RWPE2 (cell line): ENCODE data around the gene DDX19B.
"Not testable (repeated sequence)": the region's sequence is repeated elsewhere in the genome, so short reads cannot be mapped to it uniquely, and the experiment has no call there.

Experiments used
- ATAC-seq: fragments of 200-7000 bp; cut with Tn5 transposase; 3 replicates; pipeline ENCODE4 v1.9.1; 2021; ENCODE audit warnings: low read depth
- DNase-seq: peaks from one replicate; pipeline ENCODE4 v3.0.0-alpha.2; 2020; ENCODE audit warnings: low spot score
- H3K27ac ChIP-seq: fragments of 450-650 bp; 2 replicates; pipeline ENCODE4 v1.5.1; 2017; ENCODE audit warnings: mild to moderate bottlenecking; ENCODE audit not compliant: poor library complexity, severe bottlenecking
- H3K27me3 ChIP-seq: fragments of 250-450 bp; sonication (Bioruptor Pico); 2 replicates; pipeline ENCODE4 v1.5.1; 2021; ENCODE audit warnings: mild to moderate bottlenecking, moderate library complexity; ENCODE audit not compliant: insufficient read depth, poor library complexity, severe bottlenecking
- H3K36me3 ChIP-seq: fragments of 250-450 bp; sonication (Bioruptor Pico); 2 replicates; pipeline ENCODE4 v1.5.1; 2020; ENCODE audit warnings: low read depth, mild to moderate bottlenecking, moderate library complexity
- H3K4me1 ChIP-seq: fragments of 250-450 bp; sonication (Bioruptor Pico); 2 replicates; pipeline ENCODE4 v1.5.1; 2021; ENCODE audit warnings: mild to moderate bottlenecking, moderate library complexity; ENCODE audit not compliant: insufficient read depth, poor library complexity, severe bottlenecking
- H3K4me3 ChIP-seq: fragments of 250-450 bp; sonication (Bioruptor Pico); 2 replicates; pipeline ENCODE4 v1.5.1; 2021; ENCODE audit warnings: mild to moderate bottlenecking, moderate library complexity; ENCODE audit not compliant: severe bottlenecking
- H3K9me3 ChIP-seq: fragments of 250-450 bp; sonication (Bioruptor Pico); 2 replicates; pipeline ENCODE4 v1.5.1; 2021; ENCODE audit warnings: mild to moderate bottlenecking, moderate library complexity; ENCODE audit not compliant: severe bottlenecking
- TF ChIP-seq, protein P1 (sequence below): fragments of 450-650 bp; IDR thresholded peaks from one replicate; pipeline ENCODE4 v1.5.1; 2017; ENCODE audit warnings: mild to moderate bottlenecking, moderate library complexity; ENCODE audit not compliant: poor library complexity, severe bottlenecking

DDX19B gene

DNA sequence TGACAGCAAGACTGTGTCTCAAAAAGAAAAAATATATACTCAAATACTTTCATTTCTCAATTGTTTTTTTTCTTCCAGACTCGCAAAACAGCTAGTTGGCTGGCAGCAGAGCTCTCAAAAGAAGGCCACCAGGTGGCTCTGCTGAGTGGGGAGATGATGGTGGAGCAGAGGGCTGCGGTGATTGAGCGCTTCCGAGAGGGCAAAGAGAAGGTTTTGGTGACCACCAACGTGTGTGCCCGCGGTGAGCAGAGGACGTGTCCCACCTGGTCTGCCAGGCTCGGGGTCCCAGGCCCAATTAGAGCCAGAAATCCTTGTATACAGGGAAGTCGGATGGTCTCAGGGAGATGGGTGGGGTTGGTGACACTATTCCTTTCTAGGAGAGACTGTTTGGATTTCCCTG is 71.2 kb downstream of the DDX19B start:
- H3K27ac ChIP-seq, H3K9me3 ChIP-seq, H3K27me3 ChIP-seq, H3K4me3 ChIP-seq, DNase-seq, H3K4me1 ChIP-seq: not testable (repeated sequence)
- ATAC-seq, result peak; percentile 58; the same call in 2 of the 3 replicates
- TF ChIP-seq, protein P1, sequence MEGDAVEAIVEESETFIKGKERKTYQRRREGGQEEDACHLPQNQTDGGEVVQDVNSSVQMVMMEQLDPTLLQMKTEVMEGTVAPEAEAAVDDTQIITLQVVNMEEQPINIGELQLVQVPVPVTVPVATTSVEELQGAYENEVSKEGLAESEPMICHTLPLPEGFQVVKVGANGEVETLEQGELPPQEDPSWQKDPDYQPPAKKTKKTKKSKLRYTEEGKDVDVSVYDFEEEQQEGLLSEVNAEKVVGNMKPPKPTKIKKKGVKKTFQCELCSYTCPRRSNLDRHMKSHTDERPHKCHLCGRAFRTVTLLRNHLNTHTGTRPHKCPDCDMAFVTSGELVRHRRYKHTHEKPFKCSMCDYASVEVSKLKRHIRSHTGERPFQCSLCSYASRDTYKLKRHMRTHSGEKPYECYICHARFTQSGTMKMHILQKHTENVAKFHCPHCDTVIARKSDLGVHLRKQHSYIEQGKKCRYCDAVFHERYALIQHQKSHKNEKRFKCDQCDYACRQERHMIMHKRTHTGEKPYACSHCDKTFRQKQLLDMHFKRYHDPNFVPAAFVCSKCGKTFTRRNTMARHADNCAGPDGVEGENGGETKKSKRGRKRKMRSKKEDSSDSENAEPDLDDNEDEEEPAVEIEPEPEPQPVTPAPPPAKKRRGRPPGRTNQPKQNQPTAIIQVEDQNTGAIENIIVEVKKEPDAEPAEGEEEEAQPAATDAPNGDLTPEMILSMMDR, result peak; percentile 80
- peaks cover 81% of the 10 kb centered on the region for H3K36me3 ChIP-seq

DNA sequence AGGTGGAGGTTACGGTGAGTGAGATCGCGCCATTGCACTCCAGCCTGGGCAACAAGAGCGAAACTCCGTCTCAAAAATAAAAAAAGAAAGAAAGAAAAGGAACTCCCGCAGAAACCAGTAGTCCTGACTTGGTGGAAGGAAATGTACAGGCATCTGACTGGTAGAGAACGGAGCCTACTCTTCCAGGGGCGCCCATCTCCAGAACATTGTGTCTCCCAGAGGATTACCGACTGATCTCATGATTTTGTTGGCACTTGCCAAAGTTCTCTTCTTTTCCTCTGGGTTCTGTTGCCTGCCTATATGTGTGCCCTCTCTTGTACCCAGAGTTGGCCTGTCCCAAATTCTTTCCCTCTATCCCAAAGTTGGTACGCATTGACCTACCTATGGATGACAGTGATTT is 71.9 kb downstream of the DDX19B start:
- Histone ChIP-seq H3K4me3 (no peak overlapping the region), H3K27ac (no peak overlapping the region), H3K9me3 (no peaks in the 10 kb centered on the region), H3K27me3 (no peaks in the 10 kb centered on the region), H3K36me3 (peaks cover 81% of the 10 kb centered on the region), H3K4me1 (no peaks in the 10 kb centered on the region)
- TF ChIP-seq, protein P1, result no peak
- no peak for DNase-seq
- no peak for ATAC-seq

DNA sequence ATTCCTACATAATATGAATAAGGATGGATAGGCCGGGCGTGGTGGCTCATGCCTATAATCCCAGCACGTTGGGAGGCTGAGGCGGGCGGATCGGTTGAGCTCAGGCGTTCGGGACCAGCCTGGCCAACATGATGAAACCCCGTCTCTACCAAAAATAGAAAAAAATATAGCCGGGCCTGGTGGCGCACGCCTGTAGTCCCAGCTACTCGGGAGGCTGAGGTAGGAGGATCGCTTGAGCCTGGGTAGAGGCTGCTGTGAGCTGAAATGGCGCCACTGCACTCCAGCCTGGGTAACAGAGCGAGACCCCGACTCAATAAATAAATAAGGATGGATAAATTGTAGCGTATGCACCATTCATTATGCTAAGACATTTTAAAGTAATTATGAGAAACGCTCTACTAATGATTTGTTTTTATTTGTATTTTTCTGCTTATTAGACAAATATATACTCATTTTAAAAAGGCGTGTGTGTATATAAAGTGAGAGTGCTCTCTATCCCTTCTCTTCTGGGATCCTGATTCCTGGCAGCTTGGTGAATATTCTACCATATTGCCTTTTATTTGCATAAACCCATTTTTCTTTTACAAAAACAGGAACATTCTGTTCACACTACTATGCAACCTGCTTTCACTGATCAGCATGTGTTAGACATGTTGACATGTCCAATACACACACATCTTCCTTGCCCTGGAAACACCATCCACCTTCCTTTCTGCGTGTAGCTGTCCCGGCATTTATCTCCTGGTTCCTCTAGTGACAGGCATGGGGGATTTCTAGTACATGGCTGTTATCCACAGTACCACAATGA is 74.1 kb downstream of the DDX19B start:
- H3K4me3 ChIP-seq, result no peak overlapping the region
- no peaks in the 10 kb centered on the region for H3K27me3 ChIP-seq
- peaks cover 75% of the 10 kb centered on the region for H3K36me3 ChIP-seq
- TF ChIP-seq, protein P1, result no peak
- no peaks in the 10 kb centered on the region for H3K9me3 ChIP-seq
- no peak overlapping the region for H3K27ac ChIP-seq
- no peak for DNase-seq
- no peak for ATAC-seq
- no peaks in the 10 kb centered on the region for H3K4me1 ChIP-seq

DNA sequence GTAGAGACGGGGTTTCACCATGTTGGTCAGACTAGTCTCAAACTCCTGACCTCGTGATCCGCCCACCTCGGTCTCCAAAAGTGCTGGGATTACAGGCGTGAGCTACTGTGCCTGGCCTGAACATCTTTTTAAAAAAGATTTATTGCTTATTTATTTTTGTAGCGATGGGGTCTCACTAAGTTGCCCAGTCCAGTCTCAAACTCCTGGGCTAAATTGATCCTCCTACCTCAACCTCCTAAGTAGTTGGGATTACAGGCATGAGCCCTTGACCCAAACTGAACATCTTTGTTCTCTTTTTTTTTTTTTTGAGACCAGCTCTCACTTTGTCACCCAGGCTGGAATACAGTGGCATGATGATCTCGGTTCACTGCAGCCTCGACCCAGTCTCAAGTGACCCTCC is 75.2 kb downstream of the DDX19B start:
- DNase-seq, result no peak
- H3K27me3 ChIP-seq, result no peaks in the 10 kb centered on the region
- ATAC-seq, result no peak
- H3K27ac ChIP-seq, result no peak overlapping the region
- TF ChIP-seq, protein P1, result no peak
- no peak overlapping the region for H3K4me3 ChIP-seq
- H3K36me3 ChIP-seq, result peaks cover 72% of the 10 kb centered on the region
- no peaks in the 10 kb centered on the region for H3K4me1 ChIP-seq
- H3K9me3 ChIP-seq, result no peaks in the 10 kb centered on the region
